Epithelial cell of esophagus (primary cell): ENCODE measurements around the gene BCOR.

Experiments used
- DNase-seq: peaks from one replicate; pipeline ENCODE4 v3.0.0; 2010; ENCODE audit warnings: low read depth
- H3K4me3 ChIP-seq: 2 replicates; pipeline ENCODE4 v1.5.1; 2011; ENCODE audit warnings: mild to moderate bottlenecking, low read length, control low read depth
- CTCF ChIP-seq: IDR thresholded peaks from 2 replicates; pipeline ENCODE4 v1.5.1; 2011; ENCODE audit warnings: low read depth, mild to moderate bottlenecking, low read length, control low read depth, inconsistent platforms; ENCODE audit not compliant: insufficient read depth; ENCODE audit errors: missing control alignments

Gene BCOR

GRCh38 chrX:40008791-40009461 lies 88.8 kb downstream of the BCOR start:
- no peak for DNase-seq
- H3K4me3 ChIP-seq = no peak overlapping the region

GRCh38 chrX:40007756-40008705 lies 89.7 kb downstream of the BCOR start:
- DNase-seq = no peak
- H3K4me3 ChIP-seq = no peak overlapping the region
- no peak for TF ChIP-seq CTCF

More at GRCh38 chrX:40008791-40009461, 88.8 kb downstream of the BCOR start:
- no peak for TF ChIP-seq CTCF

GRCh38 chrX:40007131-40007755 lies 90.5 kb downstream of the BCOR start:
- DNase-seq = no peak
- H3K4me3 ChIP-seq = no peak overlapping the region
- no peak for TF ChIP-seq CTCF

GRCh38 chrX:40006106-40007017 lies 91.4 kb downstream of the BCOR start:
- H3K4me3 ChIP-seq = no peak overlapping the region
- TF ChIP-seq CTCF = no peak
- no peak for DNase-seq

DNA sequence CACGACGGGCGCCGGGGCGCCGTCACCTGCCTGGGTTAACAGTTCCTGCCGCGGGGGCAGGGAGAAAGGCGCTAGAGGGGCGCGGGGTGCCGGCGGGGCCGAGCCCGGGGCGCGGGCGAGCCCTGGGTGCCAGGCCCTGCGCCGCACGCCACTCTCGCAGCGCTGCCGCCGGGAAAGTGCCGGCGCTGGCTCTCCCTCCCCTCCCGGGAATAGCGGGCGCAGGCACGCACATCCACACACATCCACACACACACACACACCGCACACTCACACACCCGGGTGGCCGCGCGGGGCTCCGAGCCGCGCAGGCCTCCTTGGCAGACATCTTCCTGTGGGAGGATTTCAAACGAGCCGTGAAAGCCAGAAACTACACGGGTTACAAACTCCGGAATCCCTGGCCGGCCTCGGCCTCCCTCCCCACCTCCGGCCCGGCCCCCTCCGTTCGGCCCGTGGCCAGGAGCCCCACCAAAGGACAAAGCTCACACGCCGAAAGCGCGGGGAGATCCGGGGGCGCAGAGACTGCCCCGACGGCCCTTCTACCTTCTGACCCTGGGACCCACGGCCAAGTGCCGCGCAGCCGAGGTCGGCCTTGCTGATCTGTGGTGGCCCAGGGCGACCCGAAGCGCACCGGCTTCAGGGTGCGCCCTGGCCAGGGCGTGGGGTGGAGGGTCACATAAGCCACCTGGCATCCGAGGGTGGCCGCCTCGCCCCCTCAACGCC lies 92.3 kb downstream of the BCOR start:
- DNase-seq = no peak
- no peak overlapping the region for H3K4me3 ChIP-seq
- TF ChIP-seq CTCF = no peak

- DNase-seq = no peak
- no peak overlapping the region for H3K4me3 ChIP-seq
- no peak for TF ChIP-seq CTCF
These were observed 92.9 kb downstream of the BCOR start for GRCh38 chrX:40004921-40005291.
